Mucosa of stomach (tissue), 1 donor: Measurements from ENCODE around the gene COL23A1.

Experiments used
- H3K27me3 ChIP-seq: one replicate; pipeline ENCODE4 v1.7.0; 2013; ENCODE audit warnings: mild to moderate bottlenecking, low read length; ENCODE audit not compliant: control insufficient read depth, insufficient read depth
- H3K36me3 ChIP-seq: one replicate; pipeline ENCODE4 v1.7.0; 2013; ENCODE audit warnings: low read length; ENCODE audit not compliant: control insufficient read depth, insufficient read depth
- H3K4me1 ChIP-seq: one replicate; pipeline ENCODE4 v1.7.0; 2013; ENCODE audit warnings: mild to moderate bottlenecking, low read length; ENCODE audit not compliant: control insufficient read depth, insufficient read depth
- H3K4me3 ChIP-seq: one replicate; pipeline ENCODE4 v1.7.0; 2013; ENCODE audit warnings: low read length
- H3K9ac ChIP-seq: one replicate; pipeline ENCODE4 v1.7.0; 2013; ENCODE audit warnings: mild to moderate bottlenecking, low read length, moderate library complexity
- H3K9me3 ChIP-seq: one replicate; pipeline ENCODE4 v1.7.0; 2013; ENCODE audit warnings: mild to moderate bottlenecking, low read length, moderate library complexity; ENCODE audit not compliant: control insufficient read depth
- donor health status: Pancreatic carcinoma.

The COL23A1 gene

DNA sequence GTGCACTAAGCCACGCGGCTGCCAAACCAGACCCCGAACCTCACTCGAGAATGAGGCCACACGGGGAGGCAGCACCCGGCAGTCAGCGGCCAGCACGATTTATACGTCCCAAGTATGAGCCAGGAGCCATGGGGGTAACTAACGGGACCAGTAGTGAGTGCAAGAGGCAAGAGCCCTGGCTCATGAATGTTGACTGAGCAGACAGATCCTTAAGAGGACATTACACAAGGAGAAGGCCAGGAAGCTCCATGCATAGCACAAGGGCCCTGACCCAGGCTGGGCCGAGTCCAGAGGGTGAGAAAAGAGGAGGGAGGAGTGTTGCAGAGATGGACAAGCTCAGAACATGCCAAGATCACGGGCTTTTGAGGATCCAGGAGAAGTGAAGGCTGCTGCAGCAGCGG is 299.0 kb downstream of the COL23A1 start:
- Histone ChIP-seq H3K36me3 (no peaks in the 10 kb centered on the region), H3K9ac (no peak overlapping the region), H3K9me3 (no peaks in the 10 kb centered on the region), H3K4me3 (no peak overlapping the region), H3K27me3 (peaks cover 17% of the 10 kb centered on the region), H3K4me1 (no peaks in the 10 kb centered on the region)

GRCh38 chr5:178290376-178290775 is 299.8 kb downstream of the COL23A1 start:
- Histone ChIP-seq H3K9me3 (no peaks in the 10 kb centered on the region), H3K27me3 (peaks cover 17% of the 10 kb centered on the region), H3K36me3 (no peaks in the 10 kb centered on the region), H3K9ac (no peak overlapping the region), H3K4me3 (no peak overlapping the region), H3K4me1 (no peaks in the 10 kb centered on the region)

GRCh38 chr5:178289438-178289837 is 300.8 kb downstream of the COL23A1 start:
- no peak overlapping the region for H3K4me3 ChIP-seq
- H3K36me3 ChIP-seq = no peaks in the 10 kb centered on the region
- no peaks in the 10 kb centered on the region for H3K4me1 ChIP-seq
- H3K9ac ChIP-seq = no peak overlapping the region
- H3K9me3 ChIP-seq = no peaks in the 10 kb centered on the region
- H3K27me3 ChIP-seq = peaks cover 17% of the 10 kb centered on the region

- no peak overlapping the region for H3K9ac ChIP-seq
- no peaks in the 10 kb centered on the region for H3K36me3 ChIP-seq
- peaks cover 17% of the 10 kb centered on the region for H3K27me3 ChIP-seq
- H3K9me3 ChIP-seq = no peaks in the 10 kb centered on the region
- H3K4me1 ChIP-seq = no peaks in the 10 kb centered on the region
- no peak overlapping the region for H3K4me3 ChIP-seq
These were observed 301.5 kb downstream of the COL23A1 start for GRCh38 chr5:178288401-178289368.

- peaks cover 17% of the 10 kb centered on the region for H3K27me3 ChIP-seq
- H3K36me3 ChIP-seq = no peaks in the 10 kb centered on the region
- H3K9ac ChIP-seq = no peak overlapping the region
- no peaks in the 10 kb centered on the region for H3K4me1 ChIP-seq
- H3K4me3 ChIP-seq = no peak overlapping the region
- no peaks in the 10 kb centered on the region for H3K9me3 ChIP-seq
These were observed 302.4 kb downstream of the COL23A1 start for GRCh38 chr5:178287791-178288105.

- Histone ChIP-seq H3K9me3 (no peaks in the 10 kb centered on the region), H3K36me3 (no peaks in the 10 kb centered on the region), H3K4me1 (no peaks in the 10 kb centered on the region), H3K27me3 (peaks cover 17% of the 10 kb centered on the region), H3K4me3 (no peak overlapping the region), H3K9ac (no peak overlapping the region)
These were observed 303.0 kb downstream of the COL23A1 start for GRCh38 chr5:178287091-178287790.

- no peaks in the 10 kb centered on the region for H3K9me3 ChIP-seq
- no peaks in the 10 kb centered on the region for H3K4me1 ChIP-seq
- peaks cover 16% of the 10 kb centered on the region for H3K27me3 ChIP-seq
- H3K36me3 ChIP-seq = no peaks in the 10 kb centered on the region
- no peak overlapping the region for H3K4me3 ChIP-seq
- no peak overlapping the region for H3K9ac ChIP-seq
These were observed 303.7 kb downstream of the COL23A1 start for GRCh38 chr5:178286226-178287090.

- Histone ChIP-seq H3K36me3 (no peaks in the 10 kb centered on the region), H3K9me3 (no peaks in the 10 kb centered on the region), H3K27me3 (peaks cover 7% of the 10 kb centered on the region), H3K9ac (no peak overlapping the region), H3K4me3 (no peak overlapping the region), H3K4me1 (no peaks in the 10 kb centered on the region)
These were observed 304.6 kb downstream of the COL23A1 start for GRCh38 chr5:178285399-178286225.

- no peaks in the 10 kb centered on the region for H3K36me3 ChIP-seq
- no peak overlapping the region for H3K4me3 ChIP-seq
- no peaks in the 10 kb centered on the region for H3K4me1 ChIP-seq
- peaks cover 6% of the 10 kb centered on the region for H3K27me3 ChIP-seq
- H3K9ac ChIP-seq = no peak overlapping the region
- no peaks in the 10 kb centered on the region for H3K9me3 ChIP-seq
These were observed 305.2 kb downstream of the COL23A1 start for GRCh38 chr5:178284996-178285395.

- H3K4me1 ChIP-seq = no peaks in the 10 kb centered on the region
- no peak overlapping the region for H3K4me3 ChIP-seq
- no peaks in the 10 kb centered on the region for H3K9me3 ChIP-seq
- H3K9ac ChIP-seq = no peak overlapping the region
- H3K36me3 ChIP-seq = no peaks in the 10 kb centered on the region
- H3K27me3 ChIP-seq = peaks cover under 1% of the 10 kb centered on the region
These were observed 306.0 kb downstream of the COL23A1 start for GRCh38 chr5:178284093-178284675.

GRCh38 chr5:178283520-178283919 is 306.7 kb downstream of the COL23A1 start:
- H3K9me3 ChIP-seq = no peaks in the 10 kb centered on the region
- H3K4me3 ChIP-seq = no peak overlapping the region
- no peaks in the 10 kb centered on the region for H3K36me3 ChIP-seq
- H3K4me1 ChIP-seq = no peaks in the 10 kb centered on the region
- H3K27me3 ChIP-seq = peaks cover 3% of the 10 kb centered on the region
- H3K9ac ChIP-seq = no peak overlapping the region
